ENCODE measurements around the gene MEGF10.

MEGF10 gene

GRCh38 chr5:127358284-127358683 is 67.7 kb downstream of the MEGF10 start:
- TF ChIP-seq, protein P1, sequence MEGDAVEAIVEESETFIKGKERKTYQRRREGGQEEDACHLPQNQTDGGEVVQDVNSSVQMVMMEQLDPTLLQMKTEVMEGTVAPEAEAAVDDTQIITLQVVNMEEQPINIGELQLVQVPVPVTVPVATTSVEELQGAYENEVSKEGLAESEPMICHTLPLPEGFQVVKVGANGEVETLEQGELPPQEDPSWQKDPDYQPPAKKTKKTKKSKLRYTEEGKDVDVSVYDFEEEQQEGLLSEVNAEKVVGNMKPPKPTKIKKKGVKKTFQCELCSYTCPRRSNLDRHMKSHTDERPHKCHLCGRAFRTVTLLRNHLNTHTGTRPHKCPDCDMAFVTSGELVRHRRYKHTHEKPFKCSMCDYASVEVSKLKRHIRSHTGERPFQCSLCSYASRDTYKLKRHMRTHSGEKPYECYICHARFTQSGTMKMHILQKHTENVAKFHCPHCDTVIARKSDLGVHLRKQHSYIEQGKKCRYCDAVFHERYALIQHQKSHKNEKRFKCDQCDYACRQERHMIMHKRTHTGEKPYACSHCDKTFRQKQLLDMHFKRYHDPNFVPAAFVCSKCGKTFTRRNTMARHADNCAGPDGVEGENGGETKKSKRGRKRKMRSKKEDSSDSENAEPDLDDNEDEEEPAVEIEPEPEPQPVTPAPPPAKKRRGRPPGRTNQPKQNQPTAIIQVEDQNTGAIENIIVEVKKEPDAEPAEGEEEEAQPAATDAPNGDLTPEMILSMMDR (IDR thresholded peaks at IDR 0.05; ENCODE audit: low read depth, low read length), result no peak
- TF ChIP-seq EZH2phosphoT487 (IDR thresholded peaks at IDR 0.05; ENCODE audit: low read depth), result no peak

DNA sequence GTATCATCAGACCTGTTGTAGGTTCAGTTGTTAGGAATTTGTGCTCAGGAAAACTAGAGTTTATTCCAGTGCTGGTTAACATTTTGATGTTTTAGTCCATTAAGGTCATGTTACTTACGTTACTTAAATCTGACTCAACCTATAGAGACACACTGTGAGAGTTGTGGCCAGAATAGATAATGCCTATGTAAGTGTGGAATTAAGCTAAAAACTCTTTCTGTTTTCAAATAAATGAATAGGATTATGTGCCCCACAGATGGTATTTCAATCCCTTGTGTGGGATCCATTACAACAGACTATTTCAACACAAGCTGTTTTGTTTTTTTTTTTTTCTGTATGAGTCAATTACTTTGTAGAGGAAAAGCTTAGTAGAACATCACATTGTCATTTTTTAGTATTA is 68.1 kb downstream of the MEGF10 start:
- H3K9ac ChIP-seq (ENCODE audit: low read length), result no peak overlapping the region
- H3K4me2 ChIP-seq (ENCODE audit: low read length), result no peak overlapping the region
- H2AFZ ChIP-seq (ENCODE audit: low read depth, low read length), result no peak overlapping the region
- H3K27me3 ChIP-seq (ENCODE audit: low read depth, low read length), result no peaks in the 10 kb centered on the region
- H4K20me1 ChIP-seq (ENCODE audit: insufficient read depth, low read length), result no peaks in the 10 kb centered on the region
- H3K4me1 ChIP-seq (ENCODE audit: low read length), result no peaks in the 10 kb centered on the region
- H3K4me3 ChIP-seq (ENCODE audit: low read length), result no peak overlapping the region
- no peaks in the 10 kb centered on the region for H3K79me2 ChIP-seq (ENCODE audit: low read length)
- TF ChIP-seq EZH2phosphoT487 (IDR thresholded peaks at IDR 0.05; ENCODE audit: low read depth), result no peak
- TF ChIP-seq, protein P1 (IDR thresholded peaks at IDR 0.05; ENCODE audit: low read depth, low read length), result no peak
- H3K36me3 ChIP-seq (replicated peaks; ENCODE audit: low read depth, low read length), result no peaks in the 10 kb centered on the region
- H3K9me3 ChIP-seq (ENCODE audit: insufficient read depth, low read length), result no peaks in the 10 kb centered on the region
- no peak overlapping the region for H3K27ac ChIP-seq (ENCODE audit: low read length)

More at GRCh38 chr5:127358284-127358683, 67.7 kb downstream of the MEGF10 start:
- Histone ChIP-seq H3K27ac (ENCODE audit: low read length) (no peak overlapping the region), H3K4me3 (ENCODE audit: low read length) (no peak overlapping the region), H3K79me2 (ENCODE audit: low read length) (no peaks in the 10 kb centered on the region), H3K9ac (ENCODE audit: low read length) (no peak overlapping the region), H2AFZ (ENCODE audit: low read depth, low read length) (no peak overlapping the region), H3K4me1 (ENCODE audit: low read length) (no peaks in the 10 kb centered on the region), H3K27me3 (ENCODE audit: low read depth, low read length) (no peaks in the 10 kb centered on the region), H4K20me1 (ENCODE audit: insufficient read depth, low read length) (no peaks in the 10 kb centered on the region), H3K4me2 (ENCODE audit: low read length) (no peak overlapping the region), H3K9me3 (ENCODE audit: insufficient read depth, low read length) (no peaks in the 10 kb centered on the region), H3K36me3 (replicated peaks; ENCODE audit: low read depth, low read length) (no peaks in the 10 kb centered on the region)

DNA sequence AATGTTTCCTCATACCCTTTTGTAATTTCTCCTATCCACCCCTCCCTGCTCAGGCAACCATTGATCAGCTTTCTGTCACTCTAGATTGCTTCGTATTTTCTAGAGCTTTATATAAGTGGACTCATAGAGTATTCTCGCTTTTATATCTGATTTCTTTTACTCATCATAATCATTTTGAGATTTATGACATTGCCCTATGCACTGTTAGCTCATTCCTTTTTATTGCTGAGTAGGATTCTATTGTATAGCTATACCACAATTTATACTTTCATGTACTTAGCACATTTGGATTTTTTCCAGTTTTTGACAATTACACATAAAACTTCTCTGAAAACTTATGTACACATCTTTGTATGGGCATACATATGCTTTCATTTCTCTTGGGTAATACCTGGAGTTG is 68.9 kb downstream of the MEGF10 start:
- Histone ChIP-seq H3K4me1 (ENCODE audit: low read length) (no peaks in the 10 kb centered on the region), H3K4me2 (ENCODE audit: low read length) (no peak overlapping the region), H2AFZ (ENCODE audit: low read depth, low read length) (no peak overlapping the region), H3K79me2 (ENCODE audit: low read length) (no peaks in the 10 kb centered on the region), H3K27ac (ENCODE audit: low read length) (no peak overlapping the region), H3K27me3 (ENCODE audit: low read depth, low read length) (0 out of 2 replicates have a peak, but pooled peaks cover under 1% of the 10 kb centered on the region), H3K9ac (ENCODE audit: low read length) (no peak overlapping the region), H3K36me3 (replicated peaks; ENCODE audit: low read depth, low read length) (no peaks in the 10 kb centered on the region), H3K4me3 (ENCODE audit: low read length) (no peak overlapping the region), H3K9me3 (ENCODE audit: insufficient read depth, low read length) (no peaks in the 10 kb centered on the region), H4K20me1 (ENCODE audit: insufficient read depth, low read length) (no peaks in the 10 kb centered on the region)
- TF ChIP-seq EZH2phosphoT487 (IDR thresholded peaks at IDR 0.05; ENCODE audit: low read depth), result no peak
- TF ChIP-seq, protein P1 (IDR thresholded peaks at IDR 0.05; ENCODE audit: low read depth, low read length), result no peak

DNA sequence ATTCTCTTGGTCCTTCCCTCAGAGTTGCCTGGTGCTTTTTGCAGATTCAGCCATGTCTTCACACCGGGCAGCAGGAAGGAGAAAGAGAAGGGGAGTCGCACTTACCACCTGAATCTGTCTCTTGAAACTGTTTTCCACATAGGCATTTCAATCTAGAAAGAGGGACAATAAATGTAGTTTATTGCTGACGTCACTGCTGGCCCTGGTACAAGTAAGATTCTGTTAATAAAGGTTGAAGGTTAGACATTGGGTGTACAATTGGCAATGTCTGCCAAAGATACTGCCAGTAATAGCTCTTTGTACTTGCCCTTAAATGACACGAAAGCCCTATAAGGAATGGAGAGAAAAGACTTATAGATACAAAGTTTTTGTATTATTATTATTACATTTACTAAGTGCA is 72.8 kb downstream of the MEGF10 start:
- H4K20me1 ChIP-seq (ENCODE audit: insufficient read depth, low read length), result no peaks in the 10 kb centered on the region
- no peak for TF ChIP-seq EZH2phosphoT487 (IDR thresholded peaks at IDR 0.05; ENCODE audit: low read depth)
- TF ChIP-seq, protein P1 (IDR thresholded peaks at IDR 0.05; ENCODE audit: low read depth, low read length), result no peak
- H3K9ac ChIP-seq (ENCODE audit: low read length), result no peak overlapping the region

More for the DNA sequence above, 72.8 kb downstream of the MEGF10 start:
- Histone ChIP-seq H3K4me2 (ENCODE audit: low read length) (no peak overlapping the region), H3K27me3 (ENCODE audit: low read depth, low read length) (0 out of 2 replicates have a peak, but pooled peaks cover 5% of the 10 kb centered on the region), H3K4me1 (ENCODE audit: low read length) (no peaks in the 10 kb centered on the region), H3K79me2 (ENCODE audit: low read length) (no peaks in the 10 kb centered on the region), H3K36me3 (replicated peaks; ENCODE audit: low read depth, low read length) (no peaks in the 10 kb centered on the region), H3K9me3 (ENCODE audit: insufficient read depth, low read length) (no peaks in the 10 kb centered on the region), H3K4me3 (ENCODE audit: low read length) (no peak overlapping the region), H2AFZ (ENCODE audit: low read depth, low read length) (no peak overlapping the region), H3K27ac (ENCODE audit: low read length) (no peak overlapping the region)
